ENCODE results near the gene ELFN2.

Gene ELFN2

GRCh38 chr22:37387793-37388192, 39.5 kb downstream of the ELFN2 start:
- no peak for DNase-seq
- Histone ChIP-seq H3K4me3 (ENCODE audit: low read depth, low read length) (no peak overlapping the region), H3K27me3 (replicated peaks) (no peaks in the 10 kb centered on the region), H3K27ac (no peak overlapping the region), H3K36me3 (replicated peaks) (no peaks in the 10 kb centered on the region)
- no peak for TF ChIP-seq CTCF (IDR thresholded peaks at IDR 0.05; ENCODE audit: low read depth, low read length, missing control alignments)
- in situ Hi-C loops (cut with HindIII; ENCODE audit: low pct_ligation_motif_present, low sequenced_read_pairs): no loop called here

GRCh38 chr22:37386441-37386840, 40.8 kb downstream of the ELFN2 start:
- no peak for DNase-seq
- in situ Hi-C loops (cut with HindIII; ENCODE audit: low pct_ligation_motif_present, low sequenced_read_pairs): no loop called here
- Histone ChIP-seq H3K4me3 (ENCODE audit: low read depth, low read length) (no peak overlapping the region), H3K27me3 (replicated peaks) (no peaks in the 10 kb centered on the region), H3K36me3 (replicated peaks) (no peaks in the 10 kb centered on the region), H3K27ac (no peak overlapping the region)
- TF ChIP-seq CTCF (IDR thresholded peaks at IDR 0.05; ENCODE audit: low read depth, low read length, missing control alignments): no peak

- H3K36me3 ChIP-seq (replicated peaks): no peaks in the 10 kb centered on the region
- no peak for DNase-seq
- no peak overlapping the region for H3K4me3 ChIP-seq (ENCODE audit: low read depth, low read length)
- in situ Hi-C loops (cut with HindIII; ENCODE audit: low pct_ligation_motif_present, low sequenced_read_pairs): no loop called here
- H3K27me3 ChIP-seq (replicated peaks): peaks cover 9% of the 10 kb centered on the region
- H3K27ac ChIP-seq: no peak overlapping the region
- TF ChIP-seq CTCF (IDR thresholded peaks at IDR 0.05; ENCODE audit: low read depth, low read length, missing control alignments): no peak
These were observed 42.6 kb downstream of the ELFN2 start for GRCh38 chr22:37384691-37385090.

- in situ Hi-C loops (cut with HindIII; ENCODE audit: low pct_ligation_motif_present, low sequenced_read_pairs): no loop called here
- Histone ChIP-seq H3K36me3 (replicated peaks) (no peaks in the 10 kb centered on the region), H3K4me3 (ENCODE audit: low read depth, low read length) (no peak overlapping the region), H3K27me3 (replicated peaks) (peaks cover 15% of the 10 kb centered on the region), H3K27ac (no peak overlapping the region)
- no peak for TF ChIP-seq CTCF (IDR thresholded peaks at IDR 0.05; ENCODE audit: low read depth, low read length, missing control alignments)
- DNase-seq: no peak
These were observed 43.9 kb downstream of the ELFN2 start for GRCh38 chr22:37383341-37383740.

DNA sequence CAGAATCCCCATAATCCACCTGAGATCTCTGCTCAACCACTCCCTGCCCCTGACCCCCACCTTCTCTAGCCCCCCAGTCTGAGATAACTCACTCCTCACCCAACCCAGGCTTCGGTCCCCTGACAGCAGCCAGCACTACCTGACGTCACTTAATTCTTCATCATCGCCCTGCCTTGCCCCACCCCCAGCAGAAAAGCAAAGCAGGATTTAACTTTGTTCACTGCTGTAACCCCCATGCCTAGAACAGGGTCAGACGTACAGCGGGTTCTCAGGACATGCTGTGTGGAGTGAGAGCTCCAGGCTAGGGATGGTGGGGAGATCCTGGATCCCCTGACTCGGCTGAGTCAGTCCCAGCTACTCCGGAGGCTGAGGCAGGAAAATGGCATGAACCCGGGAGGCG, 45.8 kb downstream of the ELFN2 start:
- H3K36me3 ChIP-seq (replicated peaks): no peaks in the 10 kb centered on the region
- in situ Hi-C loops (cut with HindIII; ENCODE audit: low pct_ligation_motif_present, low sequenced_read_pairs): no loop called here
- no peak overlapping the region for H3K27ac ChIP-seq
- H3K4me3 ChIP-seq (ENCODE audit: low read depth, low read length): no peak overlapping the region
- TF ChIP-seq CTCF (IDR thresholded peaks at IDR 0.05; ENCODE audit: low read depth, low read length, missing control alignments): no peak
- peaks cover 15% of the 10 kb centered on the region for H3K27me3 ChIP-seq (replicated peaks)
- DNase-seq: no peak

GRCh38 chr22:37379722-37380121, 47.6 kb downstream of the ELFN2 start:
- in situ Hi-C loops (cut with HindIII; ENCODE audit: low pct_ligation_motif_present, low sequenced_read_pairs): no loop called here
- no peak overlapping the region for H3K4me3 ChIP-seq (ENCODE audit: low read depth, low read length)
- no peak for DNase-seq
- TF ChIP-seq CTCF (IDR thresholded peaks at IDR 0.05; ENCODE audit: low read depth, low read length, missing control alignments): no peak
- H3K27ac ChIP-seq: no peak overlapping the region
- H3K27me3 ChIP-seq (replicated peaks): peaks cover 15% of the 10 kb centered on the region
- H3K36me3 ChIP-seq (replicated peaks): no peaks in the 10 kb centered on the region

Data from brain microvascular endothelial cell (primary cell).